AG10803 (cell line): ENCODE measurements around the gene FOXO1.

Experiments
- DNase-seq: peaks from one replicate; pipeline ENCODE4 v3.0.0; 2010; ENCODE audit warnings: low read depth
- H3K4me3 ChIP-seq: 2 replicates; pipeline ENCODE4 v1.5.1; 2011; ENCODE audit warnings: mild to moderate bottlenecking, low read length, control low read depth
- TF ChIP-seq, protein P1 (sequence below): conservative IDR thresholded peaks from 2 replicates; pipeline ENCODE4 v1.5.1; 2011; ENCODE audit warnings: mild to moderate bottlenecking, low read length, control low read depth, inconsistent platforms

Gene FOXO1

DNA sequence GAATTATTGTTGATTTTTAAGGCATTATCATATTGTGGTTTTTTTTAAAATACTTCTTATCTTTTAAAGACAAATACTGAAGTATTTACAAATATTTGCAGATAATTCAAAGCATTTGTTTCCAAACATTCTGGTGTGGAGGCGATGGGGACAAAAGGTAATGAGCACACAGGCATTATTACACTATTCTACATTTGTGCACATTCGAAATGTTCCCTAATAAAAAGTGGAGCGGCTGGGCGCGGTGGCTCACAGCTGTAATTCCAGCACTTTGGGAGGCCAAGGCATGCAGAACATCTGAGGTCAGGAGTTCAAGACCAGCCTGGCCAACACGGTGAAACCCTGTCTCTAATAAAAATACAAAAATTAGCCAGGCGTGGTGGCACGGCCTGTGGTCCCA lies 133.4 kb downstream of the FOXO1 start:
- TF ChIP-seq, protein P1, sequence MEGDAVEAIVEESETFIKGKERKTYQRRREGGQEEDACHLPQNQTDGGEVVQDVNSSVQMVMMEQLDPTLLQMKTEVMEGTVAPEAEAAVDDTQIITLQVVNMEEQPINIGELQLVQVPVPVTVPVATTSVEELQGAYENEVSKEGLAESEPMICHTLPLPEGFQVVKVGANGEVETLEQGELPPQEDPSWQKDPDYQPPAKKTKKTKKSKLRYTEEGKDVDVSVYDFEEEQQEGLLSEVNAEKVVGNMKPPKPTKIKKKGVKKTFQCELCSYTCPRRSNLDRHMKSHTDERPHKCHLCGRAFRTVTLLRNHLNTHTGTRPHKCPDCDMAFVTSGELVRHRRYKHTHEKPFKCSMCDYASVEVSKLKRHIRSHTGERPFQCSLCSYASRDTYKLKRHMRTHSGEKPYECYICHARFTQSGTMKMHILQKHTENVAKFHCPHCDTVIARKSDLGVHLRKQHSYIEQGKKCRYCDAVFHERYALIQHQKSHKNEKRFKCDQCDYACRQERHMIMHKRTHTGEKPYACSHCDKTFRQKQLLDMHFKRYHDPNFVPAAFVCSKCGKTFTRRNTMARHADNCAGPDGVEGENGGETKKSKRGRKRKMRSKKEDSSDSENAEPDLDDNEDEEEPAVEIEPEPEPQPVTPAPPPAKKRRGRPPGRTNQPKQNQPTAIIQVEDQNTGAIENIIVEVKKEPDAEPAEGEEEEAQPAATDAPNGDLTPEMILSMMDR, result no peak
- DNase-seq, result no peak
- H3K4me3 ChIP-seq, result no peak overlapping the region

DNA sequence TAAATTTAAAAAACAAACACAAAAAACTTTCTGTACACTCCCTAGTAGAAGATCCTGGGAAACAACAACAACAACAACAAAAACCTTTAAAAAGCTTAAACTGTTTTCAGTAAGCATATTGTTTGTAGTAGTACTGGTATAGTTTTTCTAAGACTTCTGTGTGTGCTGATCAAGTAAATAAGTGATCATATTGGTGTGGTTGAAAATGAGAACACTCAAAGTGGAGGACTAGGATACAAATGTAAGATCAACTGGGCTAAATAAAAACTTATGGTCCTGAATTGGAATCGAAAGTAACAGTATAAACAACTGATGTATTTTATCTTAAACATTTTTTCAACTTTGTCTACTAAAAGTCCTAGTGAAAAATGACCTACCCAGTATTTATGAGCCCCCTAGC lies 135.5 kb downstream of the FOXO1 start:
- H3K4me3 ChIP-seq, result no peak overlapping the region
- TF ChIP-seq, protein P1, result no peak

DNA sequence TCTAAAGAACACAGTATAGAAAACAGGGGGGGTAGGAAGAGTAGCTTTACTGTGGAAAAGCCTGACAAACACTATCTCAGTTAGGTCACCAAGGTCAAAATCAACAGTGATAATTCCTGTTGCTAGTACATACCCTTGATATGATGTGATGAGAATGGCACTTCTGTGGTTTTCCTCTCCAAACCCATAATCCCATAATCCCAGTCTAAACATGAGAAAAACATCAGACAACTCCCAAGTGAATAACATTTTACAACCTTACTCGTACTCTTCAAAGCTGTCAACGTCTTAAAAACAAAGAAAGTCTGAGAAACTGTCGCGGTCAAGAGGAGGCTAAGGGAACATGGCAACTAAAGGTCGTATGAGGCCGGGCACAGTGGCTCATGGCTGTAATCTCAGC lies 137.6 kb downstream of the FOXO1 start:
- no peak for DNase-seq
- TF ChIP-seq, protein P1, result no peak
- H3K4me3 ChIP-seq, result no peak overlapping the region

More for the DNA sequence above, 135.5 kb downstream of the FOXO1 start:
- no peak for DNase-seq

DNA sequence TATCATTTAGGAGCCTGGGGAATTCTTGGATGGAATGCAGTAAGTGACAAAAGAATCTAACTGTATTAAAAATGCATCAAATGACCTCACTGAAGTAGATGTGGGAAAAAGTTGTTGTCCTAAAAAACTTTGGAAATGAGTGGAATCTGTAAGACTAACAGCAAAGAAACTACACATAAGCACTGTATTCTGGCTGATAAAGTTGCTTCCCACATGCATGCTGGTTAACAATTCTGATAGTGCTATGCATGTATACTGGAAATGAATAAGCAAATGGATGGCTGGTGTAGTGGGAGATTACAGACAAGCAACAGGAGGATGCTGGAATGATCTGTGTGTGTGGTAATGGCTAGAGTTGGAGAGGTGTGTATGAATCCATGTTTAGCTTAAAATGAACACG lies 138.5 kb downstream of the FOXO1 start:
- no peak for DNase-seq
- TF ChIP-seq, protein P1, result no peak
- no peak overlapping the region for H3K4me3 ChIP-seq

DNA sequence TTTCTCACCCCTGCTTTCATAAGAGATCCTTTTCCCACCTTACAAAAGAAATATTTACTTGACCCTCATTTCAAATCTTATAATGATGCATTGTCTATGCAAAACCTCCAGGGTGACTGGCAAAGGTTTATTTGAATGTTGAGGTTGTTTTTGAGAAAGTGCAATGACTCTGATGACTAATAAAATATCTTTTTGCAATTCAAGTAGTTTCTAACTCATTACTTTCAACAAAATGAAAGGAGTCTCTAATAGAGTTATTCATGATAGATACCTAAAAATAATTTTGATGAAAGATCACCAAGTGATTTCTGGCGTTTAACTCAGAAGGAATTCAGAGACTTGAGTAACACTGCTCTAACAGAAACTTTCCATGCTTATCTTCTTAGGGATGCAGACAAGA lies 144.2 kb downstream of the FOXO1 start:
- H3K4me3 ChIP-seq, result no peak overlapping the region
- no peak for DNase-seq
- TF ChIP-seq, protein P1, result no peak

DNA sequence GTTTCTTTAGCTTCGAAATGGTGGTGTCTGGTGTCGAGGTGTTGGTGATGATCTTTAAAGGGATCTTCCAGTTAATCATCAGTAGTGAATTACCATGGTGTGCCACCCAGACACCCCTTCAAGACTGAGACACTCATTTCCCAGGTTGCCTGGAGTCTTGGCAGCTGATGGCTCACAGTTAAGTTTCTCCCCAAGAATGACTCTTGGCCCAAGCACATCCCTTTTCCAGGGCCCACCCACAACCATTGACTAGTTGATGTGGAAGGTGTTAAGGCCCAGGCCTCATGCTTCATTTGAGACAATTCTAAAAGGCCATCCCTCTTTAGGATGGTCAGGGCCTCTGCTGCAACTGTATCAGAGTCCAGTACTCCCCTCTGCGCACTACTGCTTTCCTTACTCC lies 145.5 kb downstream of the FOXO1 start:
- no peak overlapping the region for H3K4me3 ChIP-seq
- TF ChIP-seq, protein P1, result no peak
- DNase-seq, result no peak

DNA sequence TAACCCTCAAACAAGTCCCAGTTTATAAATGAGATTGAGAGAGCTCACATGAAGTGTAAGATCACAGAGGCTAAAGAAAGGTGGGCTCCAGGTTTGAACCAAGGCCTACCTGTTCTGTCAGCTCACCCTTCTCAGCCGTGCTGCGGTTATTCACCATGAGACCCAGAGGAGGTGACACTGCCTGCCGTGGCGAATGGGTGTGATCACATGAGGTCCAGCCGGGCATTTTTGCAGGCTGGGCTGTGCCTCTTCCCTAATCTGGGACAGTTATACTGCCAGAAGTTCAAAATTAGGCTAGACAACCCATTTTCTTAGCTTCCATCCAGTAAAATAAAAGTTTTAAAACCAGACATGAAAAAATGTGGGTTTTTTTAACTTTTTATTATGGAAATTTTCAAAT lies 146.8 kb downstream of the FOXO1 start:
- no peak overlapping the region for H3K4me3 ChIP-seq
- TF ChIP-seq, protein P1, result no peak
- no peak for DNase-seq
